GM13976 (cell line): ENCODE measurements around the gene LHFPL6.

ENCODE experiments used
- DNase-seq: peaks from one replicate; pipeline ENCODE4 v3.0.0; 2012; ENCODE audit warnings: low spot score
- in situ Hi-C: fragments of 300-500 bp; cut with MboI; formaldehyde crosslinking; loops from one replicate; pipeline ENCODE4 v1.12.0; 2022; ENCODE audit warnings: low sequenced_read_pairs, mixed read lengths, inconsistent platforms; ENCODE audit not compliant: unreplicated experiment
- TF ChIP-seq, protein P1 (sequence below): IDR thresholded peaks from 2 replicates; pipeline ENCODE4 v1.5.1; 2012; ENCODE audit warnings: borderline replicate concordance, mild to moderate bottlenecking; ENCODE audit not compliant: insufficient read depth; ENCODE audit errors: extremely low read depth, missing control alignments, control extremely low read depth

The LHFPL6 gene

DNA sequence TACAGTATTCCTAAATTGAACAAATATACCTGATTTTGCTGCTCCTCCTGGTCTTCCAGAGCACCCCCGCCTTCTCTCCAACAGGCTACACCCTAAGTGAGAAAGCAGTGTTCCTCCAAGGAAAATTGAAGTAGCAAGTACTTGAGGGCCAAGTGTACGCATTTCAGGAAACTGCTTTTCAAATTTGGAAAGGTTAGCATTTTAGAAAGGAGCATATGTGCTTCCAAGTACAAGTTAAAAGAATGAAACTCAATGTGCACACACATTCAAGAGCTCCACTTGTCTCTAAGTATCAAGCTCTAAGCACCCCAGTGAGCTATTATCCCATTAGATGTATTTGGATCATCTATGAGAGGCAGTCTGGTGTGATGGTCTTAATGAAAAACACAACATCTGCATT is 25.8 kb downstream of the LHFPL6 start:
- TF ChIP-seq, protein P1, sequence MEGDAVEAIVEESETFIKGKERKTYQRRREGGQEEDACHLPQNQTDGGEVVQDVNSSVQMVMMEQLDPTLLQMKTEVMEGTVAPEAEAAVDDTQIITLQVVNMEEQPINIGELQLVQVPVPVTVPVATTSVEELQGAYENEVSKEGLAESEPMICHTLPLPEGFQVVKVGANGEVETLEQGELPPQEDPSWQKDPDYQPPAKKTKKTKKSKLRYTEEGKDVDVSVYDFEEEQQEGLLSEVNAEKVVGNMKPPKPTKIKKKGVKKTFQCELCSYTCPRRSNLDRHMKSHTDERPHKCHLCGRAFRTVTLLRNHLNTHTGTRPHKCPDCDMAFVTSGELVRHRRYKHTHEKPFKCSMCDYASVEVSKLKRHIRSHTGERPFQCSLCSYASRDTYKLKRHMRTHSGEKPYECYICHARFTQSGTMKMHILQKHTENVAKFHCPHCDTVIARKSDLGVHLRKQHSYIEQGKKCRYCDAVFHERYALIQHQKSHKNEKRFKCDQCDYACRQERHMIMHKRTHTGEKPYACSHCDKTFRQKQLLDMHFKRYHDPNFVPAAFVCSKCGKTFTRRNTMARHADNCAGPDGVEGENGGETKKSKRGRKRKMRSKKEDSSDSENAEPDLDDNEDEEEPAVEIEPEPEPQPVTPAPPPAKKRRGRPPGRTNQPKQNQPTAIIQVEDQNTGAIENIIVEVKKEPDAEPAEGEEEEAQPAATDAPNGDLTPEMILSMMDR, result no peak
- in situ Hi-C loops, result no loop called here
- no peak for DNase-seq

GRCh38 chr13:39575641-39576238 is 27.3 kb downstream of the LHFPL6 start:
- TF ChIP-seq, protein P1, result no peak
- DNase-seq, result no peak
- in situ Hi-C loops, result no loop called here

- DNase-seq, result no peak
- in situ Hi-C loops, result no loop called here
- TF ChIP-seq, protein P1, result no peak
Measured at GRCh38 chr13:39571502-39572092, 31.4 kb downstream of the LHFPL6 start.

DNA sequence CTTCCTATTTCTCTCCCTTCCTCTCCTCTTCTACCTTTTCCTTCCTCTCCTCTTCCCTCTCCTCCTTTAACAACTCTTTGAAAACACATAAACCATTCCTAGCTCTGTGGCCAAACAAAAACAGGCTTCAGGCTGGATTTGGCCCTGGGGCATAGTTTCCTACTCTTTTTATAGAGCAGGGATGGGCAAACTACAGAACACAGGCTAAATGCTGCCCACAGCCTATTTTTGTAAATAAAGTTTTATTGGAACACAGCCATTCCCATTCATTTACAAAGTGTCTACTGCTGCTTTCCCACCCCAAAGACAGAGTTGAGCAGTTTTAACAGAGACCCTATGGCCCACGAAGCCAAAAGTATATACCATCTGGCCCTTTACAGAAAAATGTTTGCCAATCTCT is 35.4 kb downstream of the LHFPL6 start:
- TF ChIP-seq, protein P1, result no peak
- no peak for DNase-seq
- in situ Hi-C loops, result no loop called here

GRCh38 chr13:39566216-39566869 is 36.6 kb downstream of the LHFPL6 start:
- DNase-seq, result no peak
- in situ Hi-C loops, result no loop called here
- TF ChIP-seq, protein P1, result no peak

GRCh38 chr13:39565036-39565949 is 37.7 kb downstream of the LHFPL6 start:
- no peak for DNase-seq
- TF ChIP-seq, protein P1, result no peak
- in situ Hi-C loops, result no loop called here
